Mucosa of descending colon (tissue), 3 donors: ENCODE results near the gene VIPR2. TPM values are rescaled to one million over a fixed set of nuclear protein-coding genes. Genes with fewer than 3 reads are reported as not detected.

Experiments
- ATAC-seq: fragments of 200-7000 bp; cut with Tn5 transposase; one replicate; pipeline ENCODE4 v1.9.1; 2020; ENCODE audit warnings: mild to moderate bottlenecking, moderate library complexity
- DNase-seq, 3 donors: peaks; one replicate each; pipeline ENCODE4 v3.0.0-alpha.2; 2020
- H3K36me3 ChIP-seq: fragments of 200-600 bp; one replicate; pipeline ENCODE4 v1.8.0; 2021; ENCODE audit warnings: low read depth, mild to moderate bottlenecking
- H3K4me1 ChIP-seq: fragments of 200-600 bp; one replicate; pipeline ENCODE4 v1.8.0; 2021; ENCODE audit warnings: low read depth, mild to moderate bottlenecking
- H3K4me3 ChIP-seq: fragments of 200-600 bp; one replicate; pipeline ENCODE4 v1.8.0; 2021; ENCODE audit warnings: mild to moderate bottlenecking
- H3K9me3 ChIP-seq: fragments of 200-600 bp; one replicate; pipeline ENCODE4 v1.8.0; 2021; ENCODE audit warnings: mild to moderate bottlenecking
- intact Hi-C, 2 donors: fragments of 100-400 bp; cut with DNase I in 1 of 2; cut with micrococcal nuclease in 1 of 2; formaldehyde crosslinking; loops; one replicate each; pipeline versions ENCODE4 v1.11.0 to v1.11.1; 2022; cut with DNase I, micrococcal nuclease
- total RNA-seq, 3 donors: library from RNA; stranded (reverse); fragmentation: NEBNext Ultra II Directional in 2 of 3; extraction: Animal tissue kit (Norgen Biotek cat#: 25700) in 2 of 3; gene quantifications; one replicate each; pipeline versions ENCODE4 v1.2.1 to v1.2.4, GENCODE V29; 2021 to 2023
- TF ChIP-seq, protein P1 (sequence below): fragments of 200-600 bp; IDR thresholded peaks from one replicate; pipeline ENCODE4 v1.8.0; 2022; ENCODE audit warnings: antibody characterized with exemption, mild to moderate bottlenecking
- donor health status: DM: no; HTN: no; CAD: no; lungs with moderate emphysema.
- donor health status: DM: no; HTN: no; CAD: no.
- donor health status: DM: no; HTN: yes; CAD: no.

VIPR2 gene
- total RNA-seq, 3 donors from 2014 or later = 0.58 to 19.8 (median 2.4) TPM

- Histone ChIP-seq H3K36me3 (no peaks in the 10 kb centered on the region), H3K9me3 (no peaks in the 10 kb centered on the region), H3K4me3 (no peak overlapping the region), H3K4me1 (peaks cover 10% of the 10 kb centered on the region)
- ATAC-seq (no peak), DNase-seq (no peak)
- intact Hi-C loops = no loop called here
- TF ChIP-seq, protein P1, sequence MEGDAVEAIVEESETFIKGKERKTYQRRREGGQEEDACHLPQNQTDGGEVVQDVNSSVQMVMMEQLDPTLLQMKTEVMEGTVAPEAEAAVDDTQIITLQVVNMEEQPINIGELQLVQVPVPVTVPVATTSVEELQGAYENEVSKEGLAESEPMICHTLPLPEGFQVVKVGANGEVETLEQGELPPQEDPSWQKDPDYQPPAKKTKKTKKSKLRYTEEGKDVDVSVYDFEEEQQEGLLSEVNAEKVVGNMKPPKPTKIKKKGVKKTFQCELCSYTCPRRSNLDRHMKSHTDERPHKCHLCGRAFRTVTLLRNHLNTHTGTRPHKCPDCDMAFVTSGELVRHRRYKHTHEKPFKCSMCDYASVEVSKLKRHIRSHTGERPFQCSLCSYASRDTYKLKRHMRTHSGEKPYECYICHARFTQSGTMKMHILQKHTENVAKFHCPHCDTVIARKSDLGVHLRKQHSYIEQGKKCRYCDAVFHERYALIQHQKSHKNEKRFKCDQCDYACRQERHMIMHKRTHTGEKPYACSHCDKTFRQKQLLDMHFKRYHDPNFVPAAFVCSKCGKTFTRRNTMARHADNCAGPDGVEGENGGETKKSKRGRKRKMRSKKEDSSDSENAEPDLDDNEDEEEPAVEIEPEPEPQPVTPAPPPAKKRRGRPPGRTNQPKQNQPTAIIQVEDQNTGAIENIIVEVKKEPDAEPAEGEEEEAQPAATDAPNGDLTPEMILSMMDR = no peak
Measured at GRCh38 chr7:159140170-159140910, 4.3 kb downstream of the VIPR2 start.

DNA sequence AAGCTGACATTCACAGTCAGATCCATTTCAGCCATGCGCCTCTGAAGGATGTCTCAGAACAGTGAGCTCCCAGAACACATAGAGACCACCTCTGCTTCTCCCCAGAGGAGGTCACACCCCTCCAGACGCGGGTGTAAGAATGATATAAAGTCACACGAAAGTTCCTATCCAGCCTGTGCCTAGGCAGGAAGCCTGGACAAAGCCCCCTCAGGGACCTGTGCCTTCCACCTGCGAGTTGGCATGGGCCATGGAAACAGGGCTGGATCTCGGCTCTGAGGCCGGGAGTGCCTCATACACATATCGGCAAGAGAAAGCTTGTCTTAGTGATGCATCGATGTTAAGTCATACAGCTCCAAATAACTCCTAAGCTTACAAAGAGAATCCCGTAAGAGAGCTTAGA, 5.0 kb downstream of the VIPR2 start:
- H3K36me3 ChIP-seq = no peaks in the 10 kb centered on the region
- no peak for ATAC-seq
- H3K9me3 ChIP-seq = no peaks in the 10 kb centered on the region
- TF ChIP-seq, protein P1 = no peak
- intact Hi-C loops = no loop called here
- H3K4me3 ChIP-seq = no peak overlapping the region
- H3K4me1 ChIP-seq = peaks cover 10% of the 10 kb centered on the region
- no peak for DNase-seq

DNA sequence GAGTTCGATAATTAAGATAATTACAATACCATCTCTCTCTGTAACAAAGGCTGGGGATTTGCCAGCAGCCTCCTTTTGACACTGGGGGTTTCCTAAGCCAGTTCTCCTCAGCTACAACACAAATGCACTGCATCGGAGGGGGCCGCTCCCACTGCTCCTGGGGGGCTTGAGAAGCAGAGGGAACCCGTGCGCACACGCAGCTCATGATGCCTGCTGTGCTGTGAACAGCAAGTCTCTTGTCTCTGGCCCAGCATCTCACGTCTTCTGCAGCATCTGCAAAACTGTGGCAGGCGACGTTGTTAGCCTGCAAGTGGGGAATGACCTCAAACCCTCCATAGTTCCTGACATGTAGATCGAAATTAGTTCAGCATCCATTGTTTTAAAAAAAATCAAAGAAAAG, 5.5 kb downstream of the VIPR2 start:
- intact Hi-C loops = no loop called here
- TF ChIP-seq, protein P1 = no peak
- Histone ChIP-seq H3K4me3 (no peak overlapping the region), H3K9me3 (no peaks in the 10 kb centered on the region), H3K36me3 (no peaks in the 10 kb centered on the region), H3K4me1 (peaks cover 6% of the 10 kb centered on the region)
- ATAC-seq (no peak), DNase-seq (no peak)

DNA sequence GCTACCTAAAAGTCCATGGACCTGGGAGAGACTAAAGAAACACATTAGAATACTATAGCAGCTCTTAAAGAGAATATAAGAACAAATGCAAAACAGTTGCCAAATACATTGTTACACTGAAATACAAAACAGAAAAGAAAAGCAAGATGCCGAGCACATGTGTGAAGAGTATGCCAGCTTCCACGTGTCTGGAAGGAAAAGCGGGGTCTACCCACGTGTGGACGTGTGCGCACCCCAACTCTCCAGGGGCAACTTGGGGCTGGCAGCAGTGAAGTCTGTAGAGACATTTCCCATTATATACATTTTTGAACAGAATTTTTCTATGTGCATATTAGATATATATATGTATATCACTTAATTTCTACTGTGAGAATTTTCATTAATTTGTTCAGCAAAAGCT, 6.2 kb downstream of the VIPR2 start:
- Histone ChIP-seq H3K36me3 (no peaks in the 10 kb centered on the region), H3K4me1 (no peaks in the 10 kb centered on the region), H3K4me3 (no peak overlapping the region), H3K9me3 (no peaks in the 10 kb centered on the region)
- TF ChIP-seq, protein P1 = no peak
- DNase-seq (no peak), ATAC-seq (no peak)
- intact Hi-C loops = no loop called here

GRCh38 chr7:159137906-159138305, 6.8 kb downstream of the VIPR2 start:
- TF ChIP-seq, protein P1 = no peak
- DNase-seq = no peak
- Histone ChIP-seq H3K4me3 (no peak overlapping the region), H3K36me3 (no peaks in the 10 kb centered on the region), H3K4me1 (no peaks in the 10 kb centered on the region), H3K9me3 (no peaks in the 10 kb centered on the region)
- ATAC-seq = no peak
- intact Hi-C loops = no loop called here

- TF ChIP-seq, protein P1 = no peak
- Histone ChIP-seq H3K9me3 (no peaks in the 10 kb centered on the region), H3K36me3 (no peaks in the 10 kb centered on the region), H3K4me3 (no peak overlapping the region), H3K4me1 (no peaks in the 10 kb centered on the region)
- ATAC-seq (no peak), DNase-seq (no peak)
- intact Hi-C loops = no loop called here
Measured at GRCh38 chr7:159136846-159137245, 7.8 kb downstream of the VIPR2 start.
